Measurements from ENCODE around the gene ANKRD40CL. TPM values are rescaled to one million over a fixed set of nuclear protein-coding genes. Genes with fewer than 3 reads are reported as not detected.

Gene ANKRD40CL
- total RNA-seq, 1 donor from 2014 or later: not detected

Other genes starting within 250 kb of the ANKRD40CL start
- 38.5 TPM for gene EPN3, start 234.8 kb downstream of the ANKRD40CL start, total RNA-seq
- 16.8 TPM for gene SPATA20, start 220.3 kb downstream of the ANKRD40CL start, total RNA-seq
- 0.08 TPM for gene CACNA1G, start 206.8 kb downstream of the ANKRD40CL start, total RNA-seq
- 17.6 TPM for gene ABCC3, start 132.6 kb downstream of the ANKRD40CL start, total RNA-seq
- 15.9 TPM for gene ANKRD40, start 59.6 kb downstream of the ANKRD40CL start, total RNA-seq
- 43.6 TPM for gene LUC7L3, start 47.9 kb downstream of the ANKRD40CL start, total RNA-seq
- not detected for gene WFIKKN2, start 68.1 kb upstream of the ANKRD40CL start, total RNA-seq
- gene TOB1, start 98.8 kb upstream of the ANKRD40CL start, total RNA-seq: 60.8 TPM

All from esophagus mucosa (tissue), 1 donor.